ENCODE data around the gene C12orf57. TPM values are rescaled to one million over a fixed set of nuclear protein-coding genes. Genes with fewer than 3 reads are reported as not detected.
"Not testable (repeated sequence)": the region's sequence is repeated elsewhere in the genome, so short reads cannot be mapped to it uniquely, and the experiment has no call there.

C12orf57 gene
- total RNA-seq, 4 donors from 2014 or later: 303 to 452 (median 386) TPM

DNA sequence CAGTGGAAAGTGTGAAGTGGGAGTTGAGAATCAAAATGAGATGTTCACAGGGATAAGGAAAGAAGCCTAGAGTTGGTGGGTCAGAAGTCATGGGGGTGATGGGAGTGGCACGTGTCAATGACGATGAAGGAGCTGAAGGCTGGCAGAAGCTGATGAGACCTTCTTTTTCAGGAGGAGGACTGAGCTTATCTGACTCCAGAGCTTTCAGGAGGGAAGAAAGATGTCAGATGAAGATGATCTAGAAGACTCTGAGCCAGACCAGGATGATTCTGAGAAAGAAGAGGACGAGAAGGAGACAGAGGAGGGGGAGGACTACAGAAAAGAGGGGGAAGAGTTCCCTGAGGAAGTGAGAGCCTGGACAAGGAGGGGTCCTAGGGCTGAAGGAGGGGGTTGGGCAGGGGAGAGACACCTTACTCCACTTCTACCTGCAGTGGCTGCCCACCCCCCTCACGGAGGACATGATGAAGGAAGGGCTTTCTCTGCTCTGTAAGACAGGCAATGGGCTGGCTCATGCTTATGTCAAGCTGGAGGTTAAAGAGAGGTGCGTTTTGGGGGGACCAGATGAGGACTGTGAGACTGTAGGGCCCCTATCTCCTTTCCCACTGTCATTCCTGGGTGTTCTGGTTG lies 38.3 kb upstream of the C12orf57 start:
- Histone ChIP-seq H3K4me3 (peak overlapping the region in 2 of 4 donors; percentile 53 to 74), H3K36me3 (no peaks in the 10 kb centered on the region), H3K4me1 (peaks cover 4 to 15% (median 13%) of the 10 kb centered on the region in 4 donors), H3K27ac (peak overlapping the region in 3 of 4 donors; percentile 85 to 87 (median 85)), H3K9me3 (no peaks in the 10 kb centered on the region), H3K27me3 (no peaks in the 10 kb centered on the region)
- 63 to 92% methylated on average over 2 to 5 of the region's 5 CpGs for WGBS, 2 donors (ENCODE audit: low coverage in 1 of 2)
- no peak for TF ChIP-seq EP300 (IDR thresholded peaks at IDR 0.05; ENCODE audit: low read depth)
- TF ChIP-seq, protein P1, sequence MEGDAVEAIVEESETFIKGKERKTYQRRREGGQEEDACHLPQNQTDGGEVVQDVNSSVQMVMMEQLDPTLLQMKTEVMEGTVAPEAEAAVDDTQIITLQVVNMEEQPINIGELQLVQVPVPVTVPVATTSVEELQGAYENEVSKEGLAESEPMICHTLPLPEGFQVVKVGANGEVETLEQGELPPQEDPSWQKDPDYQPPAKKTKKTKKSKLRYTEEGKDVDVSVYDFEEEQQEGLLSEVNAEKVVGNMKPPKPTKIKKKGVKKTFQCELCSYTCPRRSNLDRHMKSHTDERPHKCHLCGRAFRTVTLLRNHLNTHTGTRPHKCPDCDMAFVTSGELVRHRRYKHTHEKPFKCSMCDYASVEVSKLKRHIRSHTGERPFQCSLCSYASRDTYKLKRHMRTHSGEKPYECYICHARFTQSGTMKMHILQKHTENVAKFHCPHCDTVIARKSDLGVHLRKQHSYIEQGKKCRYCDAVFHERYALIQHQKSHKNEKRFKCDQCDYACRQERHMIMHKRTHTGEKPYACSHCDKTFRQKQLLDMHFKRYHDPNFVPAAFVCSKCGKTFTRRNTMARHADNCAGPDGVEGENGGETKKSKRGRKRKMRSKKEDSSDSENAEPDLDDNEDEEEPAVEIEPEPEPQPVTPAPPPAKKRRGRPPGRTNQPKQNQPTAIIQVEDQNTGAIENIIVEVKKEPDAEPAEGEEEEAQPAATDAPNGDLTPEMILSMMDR (IDR thresholded peaks at IDR 0.05): no peak
- TF ChIP-seq POLR2AphosphoS5 (IDR thresholded peaks at IDR 0.05): no peak
- DNase-seq: no peak
- intact Hi-C loops (cut with DNase I; ENCODE audit: low total_unique reads) (no loop called here), in situ Hi-C loops (cut with MboI; ENCODE audit: low pct_ligation_motif_present in 1 of 4, low pct_unique_long_range_greater_than_20kb in 1 of 4, low sequenced_read_pairs in 3 of 4) (loop anchor here in 1 of 4 donors (25.0 kb wide), 1 partner anchor 207 kb away; the partner anchor contains the start of gene C1RL)

DNA sequence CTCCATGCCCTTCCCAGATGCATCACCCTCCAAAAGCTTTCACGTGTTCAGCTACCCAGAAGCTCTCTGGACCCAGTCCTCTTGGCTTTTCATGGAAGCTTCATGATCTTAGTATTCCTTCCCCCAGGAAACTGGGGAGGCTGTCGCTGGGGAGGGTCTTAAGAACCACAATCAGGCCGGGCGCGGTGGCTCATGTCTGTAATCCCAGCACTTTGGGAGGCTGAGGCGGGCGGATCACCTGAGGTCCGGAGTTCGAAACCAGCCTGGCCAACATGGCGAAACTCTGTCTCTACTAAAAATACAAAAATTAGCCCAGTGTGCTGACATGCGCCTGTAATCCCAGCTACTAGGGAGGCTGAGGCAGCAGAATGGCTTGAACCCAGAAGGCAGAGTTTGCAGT lies 35.7 kb upstream of the C12orf57 start:
- H3K9me3 ChIP-seq; H3K4me3 ChIP-seq; H3K27ac ChIP-seq; intact Hi-C loops (cut with DNase I; ENCODE audit: low total_unique reads); H3K36me3 ChIP-seq; DNase-seq; H3K27me3 ChIP-seq: not testable (repeated sequence)
- H3K4me1 ChIP-seq: peaks cover 4 to 13% (median 11%) of the 10 kb centered on the region in 4 donors
- WGBS, 2 donors (ENCODE audit: low coverage in 1 of 2): 60 to 94% methylated on average over 1 to 11 of the region's 11 CpGs
- in situ Hi-C loops (cut with MboI; ENCODE audit: low pct_ligation_motif_present in 1 of 4, low pct_unique_long_range_greater_than_20kb in 1 of 4, low sequenced_read_pairs in 3 of 4): loop anchor here in 1 of 4 donors (25.0 kb wide), 1 partner anchor 204 kb away; the partner anchor contains the start of gene C1RL

DNA sequence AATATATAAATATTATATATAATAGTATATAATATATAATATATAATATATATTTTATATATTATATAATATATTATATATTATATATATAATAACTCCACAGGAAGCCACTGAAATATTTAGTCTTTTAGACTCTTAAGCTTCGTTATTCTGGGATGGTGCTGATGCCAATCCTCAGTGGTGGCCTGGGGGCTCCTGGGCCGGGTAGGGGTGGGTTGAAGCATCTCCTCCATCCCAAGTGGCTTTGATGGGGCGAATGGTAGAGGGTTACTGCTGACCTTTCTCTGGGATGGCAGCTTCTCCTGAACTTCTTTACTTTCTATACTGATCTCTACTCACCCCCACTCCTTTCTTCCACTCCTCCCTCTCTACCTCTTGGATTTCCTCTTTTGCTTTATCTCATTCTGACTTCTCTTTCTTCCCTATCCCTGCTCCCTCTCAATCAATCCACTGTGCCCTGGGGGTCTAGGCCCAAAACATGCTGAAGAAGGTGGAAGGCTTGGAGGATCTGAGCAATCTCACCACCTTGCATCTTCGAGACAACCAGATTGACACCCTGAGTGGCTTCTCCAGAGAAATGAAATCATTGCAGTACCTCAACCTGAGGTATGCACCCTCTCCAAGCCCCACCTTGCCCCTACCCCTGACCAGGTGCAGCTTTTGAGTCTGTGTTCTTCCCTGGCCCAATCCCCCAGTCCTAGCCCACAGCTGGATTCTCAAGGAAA lies 34.2 kb upstream of the C12orf57 start:
- no peak for TF ChIP-seq EP300 (IDR thresholded peaks at IDR 0.05; ENCODE audit: low read depth)
- in situ Hi-C loops (cut with MboI; ENCODE audit: low pct_ligation_motif_present in 1 of 4, low pct_unique_long_range_greater_than_20kb in 1 of 4, low sequenced_read_pairs in 3 of 4): loop anchor here in 1 of 4 donors (25.0 kb wide), 1 partner anchor 203 kb away; the partner anchor contains the start of gene C1RL
- peaks cover 18% of the 10 kb centered on the region for H3K27me3 ChIP-seq
- no peak overlapping the region for H3K27ac ChIP-seq
- peaks cover 8 to 17% (median 13%) of the 10 kb centered on the region in 4 donors for H3K4me1 ChIP-seq
- WGBS, 2 donors (ENCODE audit: low coverage in 1 of 2): 87 to 100% methylated on average over 3 to 4 of the region's 4 CpGs
- no peaks in the 10 kb centered on the region for H3K36me3 ChIP-seq
- no peak for DNase-seq
- H3K9me3 ChIP-seq: no peaks in the 10 kb centered on the region
- no peak overlapping the region for H3K4me3 ChIP-seq
- intact Hi-C loops (cut with DNase I; ENCODE audit: low total_unique reads): no loop called here

DNA sequence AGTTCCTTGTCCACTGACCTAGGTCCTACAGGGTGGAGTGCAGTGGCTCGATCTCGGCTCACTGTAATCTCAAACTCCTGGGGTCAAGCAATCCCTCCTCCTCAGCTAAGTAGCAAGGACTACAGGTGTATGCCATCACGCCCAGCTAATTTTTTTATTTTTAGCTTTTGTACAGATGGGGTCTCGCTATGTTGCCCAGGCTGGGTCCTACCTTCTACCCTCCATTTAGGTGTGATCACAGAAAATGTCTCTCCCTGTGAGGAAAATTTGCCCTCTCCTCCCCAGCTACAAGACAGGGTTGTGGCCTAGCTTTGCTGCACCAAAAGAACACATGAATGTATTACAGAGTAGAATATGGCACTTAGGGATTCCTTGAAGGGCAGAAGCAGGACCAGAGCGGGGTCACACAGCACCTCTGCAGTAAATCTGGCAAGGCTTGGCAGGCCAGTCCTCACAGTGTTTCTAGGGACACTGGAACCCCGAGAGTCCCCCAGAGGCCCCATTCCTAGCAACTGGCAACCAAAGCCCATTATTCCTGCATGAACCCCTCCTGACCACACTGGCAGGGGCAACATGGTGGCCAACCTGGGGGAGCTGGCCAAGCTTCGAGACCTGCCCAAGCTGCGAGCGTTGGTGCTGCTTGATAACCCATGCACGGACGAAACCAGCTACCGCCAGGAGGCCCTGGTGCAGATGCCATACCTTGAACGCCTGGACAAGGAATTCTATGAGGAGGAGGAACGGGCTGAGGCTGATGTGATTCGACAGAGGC lies 31.5 kb upstream of the C12orf57 start:
- in situ Hi-C loops (cut with MboI; ENCODE audit: low pct_ligation_motif_present in 1 of 4, low pct_unique_long_range_greater_than_20kb in 1 of 4, low sequenced_read_pairs in 3 of 4) (loop anchor here in 1 of 4 donors (25.0 kb wide), 1 partner anchor 200 kb away; the partner anchor contains the start of gene C1RL), intact Hi-C loops (cut with DNase I; ENCODE audit: low total_unique reads) (no loop called here)
- Histone ChIP-seq H3K4me3 (no peak overlapping the region), H3K4me1 (peaks cover 13 to 21% (median 17%) of the 10 kb centered on the region in 4 donors), H3K36me3 (no peaks in the 10 kb centered on the region), H3K9me3 (no peaks in the 10 kb centered on the region), H3K27me3 (peaks cover 18% of the 10 kb centered on the region), H3K27ac (no peak overlapping the region)
- WGBS, 2 donors (ENCODE audit: low coverage in 1 of 2): 80 to 87% methylated on average over 3 to 15 of the region's 15 CpGs
- TF ChIP-seq POLR2A (IDR thresholded peaks at IDR 0.05) (no peak), POLR2AphosphoS5 (IDR thresholded peaks at IDR 0.05) (no peak), EP300 (IDR thresholded peaks at IDR 0.05; ENCODE audit: low read depth) (no peak)
- TF ChIP-seq, protein P1 (IDR thresholded peaks at IDR 0.05): no peak
- no peak for DNase-seq

Measured in transverse colon (tissue), 4 donors.